Thyroid gland (tissue), 4 donors: Measurements from ENCODE around the gene SEMA4D.

ENCODE experiments used
- POLR2A ChIP-seq, 2 donors: fragments of 450-650 bp; IDR thresholded peaks; one replicate each; pipeline ENCODE4 v1.6.1; 2017; ENCODE audit warnings: antibody characterized with exemption in 2 of 2, mild to moderate bottlenecking in 2 of 2, moderate library complexity in 1 of 2
- TF ChIP-seq, protein P1 (sequence below), 6 experiments: fragments of 200-600 bp in 3 of 6; fragments of 450-650 bp in 3 of 6; sonication (generic) in 3 of 6; IDR thresholded peaks; one replicate each; pipeline ENCODE4 v1.5.1; 2016 to 2019; ENCODE audit warnings: antibody characterized with exemption in 6 of 6, mild to moderate bottlenecking in 2 of 6, inconsistent platforms in 1 of 6, moderate library complexity in 1 of 6

GRCh38 chr9:89484475-89485404 is 13.2 kb downstream of the SEMA4D start:
- TF ChIP-seq POLR2A (IDR thresholded peaks at IDR 0.05) = no peak
- TF ChIP-seq, protein P1, sequence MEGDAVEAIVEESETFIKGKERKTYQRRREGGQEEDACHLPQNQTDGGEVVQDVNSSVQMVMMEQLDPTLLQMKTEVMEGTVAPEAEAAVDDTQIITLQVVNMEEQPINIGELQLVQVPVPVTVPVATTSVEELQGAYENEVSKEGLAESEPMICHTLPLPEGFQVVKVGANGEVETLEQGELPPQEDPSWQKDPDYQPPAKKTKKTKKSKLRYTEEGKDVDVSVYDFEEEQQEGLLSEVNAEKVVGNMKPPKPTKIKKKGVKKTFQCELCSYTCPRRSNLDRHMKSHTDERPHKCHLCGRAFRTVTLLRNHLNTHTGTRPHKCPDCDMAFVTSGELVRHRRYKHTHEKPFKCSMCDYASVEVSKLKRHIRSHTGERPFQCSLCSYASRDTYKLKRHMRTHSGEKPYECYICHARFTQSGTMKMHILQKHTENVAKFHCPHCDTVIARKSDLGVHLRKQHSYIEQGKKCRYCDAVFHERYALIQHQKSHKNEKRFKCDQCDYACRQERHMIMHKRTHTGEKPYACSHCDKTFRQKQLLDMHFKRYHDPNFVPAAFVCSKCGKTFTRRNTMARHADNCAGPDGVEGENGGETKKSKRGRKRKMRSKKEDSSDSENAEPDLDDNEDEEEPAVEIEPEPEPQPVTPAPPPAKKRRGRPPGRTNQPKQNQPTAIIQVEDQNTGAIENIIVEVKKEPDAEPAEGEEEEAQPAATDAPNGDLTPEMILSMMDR (IDR thresholded peaks at IDR 0.05) = no peak
